ENCODE data around the gene HNRNPA1. TPM values are rescaled to one million over a fixed set of nuclear protein-coding genes. Genes with fewer than 3 reads are reported as not detected.
"Not testable (repeated sequence)": the region's sequence is repeated elsewhere in the genome, so short reads cannot be mapped to it uniquely, and the experiment has no call there.

The HNRNPA1 gene
- total RNA-seq, 1 experiment from 2014 or later: 3,193 TPM

DNA sequence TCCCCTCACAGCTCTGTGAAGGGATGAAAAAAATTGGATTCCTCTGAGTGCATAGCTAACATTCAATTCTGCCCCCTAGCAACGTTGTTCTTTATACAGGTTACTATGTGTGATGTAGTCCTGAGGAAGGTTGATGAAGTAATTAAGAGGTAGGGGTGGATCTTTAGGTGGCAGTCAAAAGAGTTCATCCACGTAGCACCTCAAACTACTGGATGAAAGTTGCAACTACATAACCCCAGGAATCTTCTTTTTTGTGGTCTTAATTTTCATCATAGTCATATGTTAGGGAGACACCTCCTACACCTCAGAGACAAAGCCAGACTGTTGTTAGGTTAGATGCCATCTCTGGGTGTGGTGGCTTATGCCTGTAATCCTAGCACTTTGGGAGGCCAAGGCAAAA is 30.5 kb downstream of the HNRNPA1 start:
- WGBS (ENCODE audit: extremely low coverage, insufficient read length, low lambda C conversion rate): no CpG with 5 or more reads among the region's 2 CpGs
- Histone ChIP-seq H3K4ac (ENCODE audit: low read depth, low read length) (no peak overlapping the region), H2BK20ac (ENCODE audit: low read depth, low read length, poor library complexity, severe bottlenecking) (no peak overlapping the region), H3K9ac (ENCODE audit: extremely low read depth, insufficient read length, low read length) (no peak overlapping the region), H4K91ac (ENCODE audit: insufficient read length, low read depth, low read length) (no peak overlapping the region), H3K4me2 (ENCODE audit: insufficient read depth, insufficient read length, low read length) (no peak overlapping the region), H3K18ac (ENCODE audit: insufficient read length, low read depth, low read length) (no peak overlapping the region), H3K27me3 (ENCODE audit: insufficient read depth, low read length) (no peaks in the 10 kb centered on the region), H3K27ac (ENCODE audit: insufficient read length, low read depth, low read length) (no peak overlapping the region), H2BK12ac (ENCODE audit: insufficient read length, low read depth, low read length) (no peak overlapping the region), H3K56ac (ENCODE audit: insufficient read length, low read depth, low read length) (no peak overlapping the region), H3K9me3 (ENCODE audit: control insufficient read depth, low read depth, low read length) (no peaks in the 10 kb centered on the region), H2BK120ac (ENCODE audit: low read depth, low read length, poor library complexity, severe bottlenecking) (no peak overlapping the region), H3K4me1 (ENCODE audit: insufficient read depth, low read length) (no peaks in the 10 kb centered on the region), H2BK5ac (ENCODE audit: insufficient read length, low read length) (no peak overlapping the region), H4K8ac (replicated peaks; ENCODE audit: insufficient read length, low read depth, low read length) (no peak overlapping the region), H3K79me2 (ENCODE audit: insufficient read depth, low read length) (no peaks in the 10 kb centered on the region), H2BK15ac (ENCODE audit: low read depth, low read length) (no peak overlapping the region), H4K5ac (ENCODE audit: insufficient read length, low read depth, low read length) (no peak overlapping the region), H2AK5ac (ENCODE audit: insufficient read length, low read length) (no peak overlapping the region), H3K23me2 (ENCODE audit: insufficient read length, low read depth, low read length, poor library complexity, severe bottlenecking) (no peaks in the 10 kb centered on the region), H3K14ac (ENCODE audit: insufficient read depth, low read length) (no peak overlapping the region), H3T11ph (ENCODE audit: low read length) (no peak overlapping the region), H3K23ac (ENCODE audit: insufficient read length, low read depth, low read length) (no peak overlapping the region), H3K79me1 (ENCODE audit: insufficient read depth, low read depth, low read length, poor library complexity, severe bottlenecking) (no peaks in the 10 kb centered on the region), H2AFZ (ENCODE audit: low read length) (no peak overlapping the region), H4K20me1 (ENCODE audit: control insufficient read depth, insufficient read depth, insufficient read length) (no peaks in the 10 kb centered on the region)
- H3K36me3 Mint-ChIP-seq (ENCODE audit: insufficient read depth in 1 of 3, low read depth in 3 of 3): no peaks in the 10 kb centered on the region
- H3K27ac Mint-ChIP-seq: no peak overlapping the region
- no peak for DNase-seq
- peaks cover 8% of the 10 kb centered on the region for H3K27me3 Mint-ChIP-seq (ENCODE audit: low read depth)
- no peaks in the 10 kb centered on the region for H3K9me3 Mint-ChIP-seq
- H3K4me1 Mint-ChIP-seq: peaks cover 8 to 13% of the 10 kb centered on the region in 2 experiments
- TF ChIP-seq, protein P1, sequence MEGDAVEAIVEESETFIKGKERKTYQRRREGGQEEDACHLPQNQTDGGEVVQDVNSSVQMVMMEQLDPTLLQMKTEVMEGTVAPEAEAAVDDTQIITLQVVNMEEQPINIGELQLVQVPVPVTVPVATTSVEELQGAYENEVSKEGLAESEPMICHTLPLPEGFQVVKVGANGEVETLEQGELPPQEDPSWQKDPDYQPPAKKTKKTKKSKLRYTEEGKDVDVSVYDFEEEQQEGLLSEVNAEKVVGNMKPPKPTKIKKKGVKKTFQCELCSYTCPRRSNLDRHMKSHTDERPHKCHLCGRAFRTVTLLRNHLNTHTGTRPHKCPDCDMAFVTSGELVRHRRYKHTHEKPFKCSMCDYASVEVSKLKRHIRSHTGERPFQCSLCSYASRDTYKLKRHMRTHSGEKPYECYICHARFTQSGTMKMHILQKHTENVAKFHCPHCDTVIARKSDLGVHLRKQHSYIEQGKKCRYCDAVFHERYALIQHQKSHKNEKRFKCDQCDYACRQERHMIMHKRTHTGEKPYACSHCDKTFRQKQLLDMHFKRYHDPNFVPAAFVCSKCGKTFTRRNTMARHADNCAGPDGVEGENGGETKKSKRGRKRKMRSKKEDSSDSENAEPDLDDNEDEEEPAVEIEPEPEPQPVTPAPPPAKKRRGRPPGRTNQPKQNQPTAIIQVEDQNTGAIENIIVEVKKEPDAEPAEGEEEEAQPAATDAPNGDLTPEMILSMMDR (conservative IDR thresholded peaks at IDR 0.05): no peak
- H3K4me3 Mint-ChIP-seq: no peak overlapping the region

DNA sequence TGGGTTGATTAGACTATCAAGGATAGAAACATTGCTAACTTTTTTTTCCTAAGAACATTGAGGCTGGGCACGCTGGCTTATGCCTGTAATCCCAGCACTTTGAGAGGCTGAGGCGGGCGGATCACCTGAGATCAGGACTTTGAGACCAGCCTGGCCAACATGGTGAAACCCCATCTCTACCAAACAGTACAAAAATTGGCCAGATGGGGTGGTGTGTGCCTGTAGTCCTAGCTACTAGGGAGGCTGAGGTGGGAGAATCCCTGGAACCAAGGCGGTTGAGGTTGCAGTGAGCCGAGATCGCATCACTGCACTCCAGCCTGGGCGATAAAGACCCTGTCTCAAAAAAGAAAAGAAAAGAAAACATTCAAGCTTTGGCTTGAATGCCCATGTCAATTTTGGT is 31.8 kb downstream of the HNRNPA1 start:
- H2BK20ac ChIP-seq (ENCODE audit: low read depth, low read length, poor library complexity, severe bottlenecking); H2BK120ac ChIP-seq (ENCODE audit: low read depth, low read length, poor library complexity, severe bottlenecking); DNase-seq; H3K27me3 Mint-ChIP-seq (ENCODE audit: low read depth); H2BK15ac ChIP-seq (ENCODE audit: low read depth, low read length); H3K36me3 Mint-ChIP-seq (ENCODE audit: insufficient read depth in 1 of 3, low read depth in 3 of 3); H2AK5ac ChIP-seq (ENCODE audit: insufficient read length, low read length); H3K9me3 ChIP-seq (ENCODE audit: control insufficient read depth, low read depth, low read length); H4K91ac ChIP-seq (ENCODE audit: insufficient read length, low read depth, low read length); H3K56ac ChIP-seq (ENCODE audit: insufficient read length, low read depth, low read length); H2AFZ ChIP-seq (ENCODE audit: low read length); H4K8ac ChIP-seq (replicated peaks; ENCODE audit: insufficient read length, low read depth, low read length); H3K27ac ChIP-seq (ENCODE audit: insufficient read length, low read depth, low read length); H2BK12ac ChIP-seq (ENCODE audit: insufficient read length, low read depth, low read length); H3K4me1 ChIP-seq (ENCODE audit: insufficient read depth, low read length); H3K4me1 Mint-ChIP-seq; H3K9me3 Mint-ChIP-seq; H3T11ph ChIP-seq (ENCODE audit: low read length); H3K79me1 ChIP-seq (ENCODE audit: insufficient read depth, low read depth, low read length, poor library complexity, severe bottlenecking); H4K20me1 ChIP-seq (ENCODE audit: control insufficient read depth, insufficient read depth, insufficient read length); H3K4ac ChIP-seq (ENCODE audit: low read depth, low read length); H3K18ac ChIP-seq (ENCODE audit: insufficient read length, low read depth, low read length); H3K4me2 ChIP-seq (ENCODE audit: insufficient read depth, insufficient read length, low read length); H3K79me2 ChIP-seq (ENCODE audit: insufficient read depth, low read length); H3K27me3 ChIP-seq (ENCODE audit: insufficient read depth, low read length); H3K23me2 ChIP-seq (ENCODE audit: insufficient read length, low read depth, low read length, poor library complexity, severe bottlenecking); H3K27ac Mint-ChIP-seq; H2BK5ac ChIP-seq (ENCODE audit: insufficient read length, low read length); H3K4me3 Mint-ChIP-seq; H4K5ac ChIP-seq (ENCODE audit: insufficient read length, low read depth, low read length); H3K14ac ChIP-seq (ENCODE audit: insufficient read depth, low read length); H3K9ac ChIP-seq (ENCODE audit: extremely low read depth, insufficient read length, low read length); H3K23ac ChIP-seq (ENCODE audit: insufficient read length, low read depth, low read length): not testable (repeated sequence)
- WGBS (ENCODE audit: extremely low coverage, insufficient read length, low lambda C conversion rate): no CpG with 5 or more reads among the region's 7 CpGs

All from H9 (cell line).